ENCODE data around the gene IMMP1L.

- TF ChIP-seq, protein P1, sequence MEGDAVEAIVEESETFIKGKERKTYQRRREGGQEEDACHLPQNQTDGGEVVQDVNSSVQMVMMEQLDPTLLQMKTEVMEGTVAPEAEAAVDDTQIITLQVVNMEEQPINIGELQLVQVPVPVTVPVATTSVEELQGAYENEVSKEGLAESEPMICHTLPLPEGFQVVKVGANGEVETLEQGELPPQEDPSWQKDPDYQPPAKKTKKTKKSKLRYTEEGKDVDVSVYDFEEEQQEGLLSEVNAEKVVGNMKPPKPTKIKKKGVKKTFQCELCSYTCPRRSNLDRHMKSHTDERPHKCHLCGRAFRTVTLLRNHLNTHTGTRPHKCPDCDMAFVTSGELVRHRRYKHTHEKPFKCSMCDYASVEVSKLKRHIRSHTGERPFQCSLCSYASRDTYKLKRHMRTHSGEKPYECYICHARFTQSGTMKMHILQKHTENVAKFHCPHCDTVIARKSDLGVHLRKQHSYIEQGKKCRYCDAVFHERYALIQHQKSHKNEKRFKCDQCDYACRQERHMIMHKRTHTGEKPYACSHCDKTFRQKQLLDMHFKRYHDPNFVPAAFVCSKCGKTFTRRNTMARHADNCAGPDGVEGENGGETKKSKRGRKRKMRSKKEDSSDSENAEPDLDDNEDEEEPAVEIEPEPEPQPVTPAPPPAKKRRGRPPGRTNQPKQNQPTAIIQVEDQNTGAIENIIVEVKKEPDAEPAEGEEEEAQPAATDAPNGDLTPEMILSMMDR (IDR thresholded peaks at IDR 0.05) = no peak
- TF ChIP-seq ZFX (IDR thresholded peaks at IDR 0.05; ENCODE audit: borderline replicate concordance) = no peak
Measured at GRCh38 chr11:31542862-31543261, 33.4 kb upstream of the IMMP1L start.

All from 22Rv1 (cell line).